Tibial nerve (tissue), 4 donors: ENCODE measurements around the gene TTC23.

Experiments
- EP300 ChIP-seq, 2 donors: sonication (generic); formaldehyde crosslinking; IDR thresholded peaks; one replicate each; pipeline ENCODE4 v1.6.1; 2017; ENCODE audit warnings: antibody characterized with exemption in 2 of 2, mild to moderate bottlenecking in 1 of 2
- POLR2A ChIP-seq, 2 donors: fragments of 450-650 bp; IDR thresholded peaks; one replicate each; pipeline ENCODE4 v1.6.1; 2017; ENCODE audit warnings: antibody characterized with exemption in 2 of 2, mild to moderate bottlenecking in 2 of 2, moderate library complexity in 2 of 2
- TF ChIP-seq, protein P1 (sequence below), 5 experiments: fragments of 200-600 bp in 3 of 5; fragments of 450-650 bp in 2 of 5; sonication (generic) in 3 of 5; IDR thresholded peaks; one replicate each; pipeline ENCODE4 v1.5.1; 2016 to 2019; ENCODE audit warnings: antibody characterized with exemption in 5 of 5, mild to moderate bottlenecking in 3 of 5, moderate library complexity in 2 of 5

DNA sequence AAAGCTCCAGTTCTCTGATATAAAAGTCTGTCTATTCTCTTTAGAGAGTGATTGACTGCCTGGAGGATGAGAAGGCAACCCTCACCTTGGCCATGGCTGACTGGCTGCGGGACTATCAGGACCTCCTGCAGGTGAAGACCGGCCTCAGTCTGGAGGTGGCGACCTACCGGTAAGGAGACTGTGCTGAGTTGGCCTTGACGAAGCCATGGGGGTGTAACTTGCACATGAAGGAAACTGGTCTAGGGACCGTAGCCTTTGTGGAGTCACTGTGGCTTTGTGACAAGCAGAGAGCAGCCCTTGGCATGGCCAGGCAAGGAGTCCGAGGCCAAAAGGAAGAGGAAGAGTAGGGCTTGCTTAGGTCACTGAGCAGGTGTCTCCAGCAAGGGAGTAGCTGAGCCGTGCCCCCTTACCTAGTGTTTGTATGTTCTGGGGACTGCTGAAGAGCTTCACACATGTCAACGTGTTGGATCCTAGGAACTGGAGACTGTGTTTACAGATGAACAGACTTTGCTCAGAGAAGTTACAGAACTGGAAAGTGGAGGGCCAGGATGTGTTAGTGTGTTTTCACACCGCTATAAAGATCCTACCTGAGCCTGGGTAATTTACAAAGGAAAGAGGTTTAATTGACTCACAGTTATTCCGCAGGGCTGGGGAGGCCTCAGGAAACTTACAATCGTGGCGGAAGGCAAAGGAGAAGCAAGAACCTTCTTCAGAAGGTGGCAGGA lies 135.7 kb downstream of the TTC23 start:
- TF ChIP-seq, protein P1, sequence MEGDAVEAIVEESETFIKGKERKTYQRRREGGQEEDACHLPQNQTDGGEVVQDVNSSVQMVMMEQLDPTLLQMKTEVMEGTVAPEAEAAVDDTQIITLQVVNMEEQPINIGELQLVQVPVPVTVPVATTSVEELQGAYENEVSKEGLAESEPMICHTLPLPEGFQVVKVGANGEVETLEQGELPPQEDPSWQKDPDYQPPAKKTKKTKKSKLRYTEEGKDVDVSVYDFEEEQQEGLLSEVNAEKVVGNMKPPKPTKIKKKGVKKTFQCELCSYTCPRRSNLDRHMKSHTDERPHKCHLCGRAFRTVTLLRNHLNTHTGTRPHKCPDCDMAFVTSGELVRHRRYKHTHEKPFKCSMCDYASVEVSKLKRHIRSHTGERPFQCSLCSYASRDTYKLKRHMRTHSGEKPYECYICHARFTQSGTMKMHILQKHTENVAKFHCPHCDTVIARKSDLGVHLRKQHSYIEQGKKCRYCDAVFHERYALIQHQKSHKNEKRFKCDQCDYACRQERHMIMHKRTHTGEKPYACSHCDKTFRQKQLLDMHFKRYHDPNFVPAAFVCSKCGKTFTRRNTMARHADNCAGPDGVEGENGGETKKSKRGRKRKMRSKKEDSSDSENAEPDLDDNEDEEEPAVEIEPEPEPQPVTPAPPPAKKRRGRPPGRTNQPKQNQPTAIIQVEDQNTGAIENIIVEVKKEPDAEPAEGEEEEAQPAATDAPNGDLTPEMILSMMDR (IDR thresholded peaks at IDR 0.05), result no peak
- no peak for TF ChIP-seq POLR2A (IDR thresholded peaks at IDR 0.05)
- TF ChIP-seq EP300 (IDR thresholded peaks at IDR 0.05), result no peak
